HCT116 (cell line): ENCODE measurements around the gene AKAP13. TPM values are rescaled to one million over a fixed set of nuclear protein-coding genes. Genes with fewer than 3 reads are reported as not detected.

ENCODE experiments used
- ATAC-seq: fragments of 200-7000 bp; cut with Tn5 transposase; 2 replicates; pipeline ENCODE4 v1.9.1; 2020; ENCODE audit warnings: mild to moderate bottlenecking, moderate library complexity
- BruUV-seq: library from RNA; stranded (reverse); fragments of 400-500 nt; replicated peaks from 2 replicates; lab custom pipeline; 2021; lab: Mats Ljungman, UMichigan
- CTCF ChIA-PET: fragments of 300-600 bp; sonication (Branson Sonifier 250); formaldehyde crosslinking; loops from one replicate; lab custom pipeline; 2021; ENCODE audit warnings: antibody characterized with exemption; lab: Charles Lee
- POLR2A ChIA-PET: fragments of 300-600, 350-600 bp; sonication (Branson Sonifier 250); formaldehyde crosslinking; loops from one replicate; lab custom pipeline; 2021; ENCODE audit warnings: antibody characterized with exemption; lab: Charles Lee
- RAD21 ChIA-PET, 2 experiments: fragments of 300-600 bp; sonication (Branson Sonifier 250); formaldehyde crosslinking; loops; one replicate each; lab custom pipeline; 2023; ENCODE audit warnings: low total read pairs in 2 of 2; ENCODE audit not compliant: uncharacterized antibody in 2 of 2, unreplicated experiment in 2 of 2, low non-redundant PET in 1 of 2; lab: Charles Lee
- DNase-seq: peaks from one replicate; pipeline ENCODE4 v3.0.0-alpha.2; 2010; ENCODE audit warnings: low read depth, low spot score
- H2AFZ ChIP-seq: fragments of 200-600 bp; shearing (Covaris generic), sonication (generic); 2 replicates; pipeline ENCODE4 v1.6.1; 2017; ENCODE audit warnings: low read depth, mixed run types, mixed read lengths, antibody characterized with exemption, low read length; ENCODE audit not compliant: poor library complexity, severe bottlenecking
- H3K27ac ChIP-seq: 2 replicates; pipeline ENCODE4 v1.5.1; 2012; ENCODE audit warnings: low read depth, low read length
- H3K27me3 ChIP-seq: fragments of 200-600 bp; sonication (generic); 2 replicates; pipeline ENCODE4 v1.6.1; 2016; ENCODE audit warnings: mixed run types, low read length, mixed read lengths; ENCODE audit not compliant: insufficient read depth
- H3K36me3 ChIP-seq, 2 experiments: fragments of 200-500 bp in 1 of 2; fragments of 200-600 bp in 1 of 2; sonication (Bioruptor generic) in 1 of 2; sonication (generic) in 1 of 2; 2 replicates each; pipeline versions ENCODE4 v1.5.1 to v1.6.1; 2014 to 2016; ENCODE audit warnings: low read length in 2 of 2, inconsistent platforms in 1 of 2, mixed read lengths in 1 of 2, mixed run types in 1 of 2; ENCODE audit not compliant: insufficient read depth in 2 of 2, control insufficient read depth in 1 of 2
- H3K4me1 ChIP-seq, 2 experiments: fragments of 200-600 bp in 1 of 2; sonication (generic) in 1 of 2; 2 replicates each; pipeline versions ENCODE4 v1.5.1 to v1.6.1; 2012 to 2017; ENCODE audit warnings: low read length in 2 of 2, inconsistent platforms in 1 of 2, mild to moderate bottlenecking in 1 of 2, mixed read lengths in 1 of 2, mixed run types in 1 of 2, moderate library complexity in 1 of 2; ENCODE audit not compliant: insufficient read depth in 2 of 2, control insufficient read depth in 1 of 2
- H3K4me2 ChIP-seq: fragments of 200-600 bp; sonication (generic); 2 replicates; pipeline ENCODE4 v1.6.1; 2017; ENCODE audit warnings: mixed run types, low read length, mixed read lengths
- H3K4me3 ChIP-seq, 2 experiments: fragments of 200-600 bp in 1 of 2; sonication (generic) in 1 of 2; replicated peaks in 1 of 2; 2 replicates each; pipeline ENCODE4 v1.5.1; 2011 to 2016; ENCODE audit warnings: low read length in 2 of 2, control low read depth in 1 of 2, low read depth in 1 of 2, mild to moderate bottlenecking in 1 of 2, mixed read lengths in 1 of 2, mixed run types in 1 of 2
- H3K79me2 ChIP-seq: fragments of 200-600 bp; sonication (generic); 2 replicates; pipeline ENCODE4 v1.6.1; 2017; ENCODE audit warnings: mild to moderate bottlenecking, mixed run types, low read length, moderate library complexity, mixed read lengths; ENCODE audit not compliant: insufficient read depth
- H3K9ac ChIP-seq: fragments of 200-600 bp; sonication (generic); 2 replicates; pipeline ENCODE4 v1.6.1; 2016; ENCODE audit warnings: low read length, mixed read lengths
- H3K9me2 ChIP-seq: fragments of 200-600 bp; sonication (generic), shearing (Covaris generic); 2 replicates; pipeline ENCODE4 v1.6.1; 2017; ENCODE audit warnings: mixed run types, mild to moderate bottlenecking, moderate library complexity; ENCODE audit not compliant: insufficient read depth
- H3K9me3 ChIP-seq, 2 experiments: fragments of 200-500 bp in 1 of 2; fragments of 200-600 bp in 1 of 2; sonication (Bioruptor generic) in 1 of 2; sonication (generic) in 1 of 2; 2 replicates each; pipeline ENCODE4 v1.6.1; 2014 to 2017; ENCODE audit warnings: low read length in 2 of 2, mixed read lengths in 2 of 2, inconsistent platforms in 1 of 2, low read depth in 1 of 2, mild to moderate bottlenecking in 1 of 2, mixed run types in 1 of 2, moderate library complexity in 1 of 2; ENCODE audit not compliant: control insufficient read depth in 1 of 2, insufficient read depth in 1 of 2
- H4K20me1 ChIP-seq: fragments of 200-600 bp; sonication (generic), shearing (Covaris generic); 2 replicates; pipeline ENCODE4 v1.6.1; 2017; ENCODE audit warnings: mixed run types, mild to moderate bottlenecking, moderate library complexity; ENCODE audit not compliant: insufficient read depth
- CBX3 ChIP-seq: IDR thresholded peaks from 2 replicates; pipeline ENCODE4 v1.6.1; 2012; ENCODE audit warnings: low read depth
- CTCF ChIP-seq, 3 experiments: fragments of 200-600 bp in 1 of 3; sonication (generic) in 1 of 3; IDR thresholded peaks in 2 of 3; conservative IDR thresholded peaks in 1 of 3; 2 replicates each; pipeline ENCODE4 v1.5.1; 2012 to 2017; ENCODE audit warnings: low read depth in 2 of 3, low read length in 2 of 3, antibody characterized with exemption in 1 of 3, borderline replicate concordance in 1 of 3, control low read depth in 1 of 3, mild to moderate bottlenecking in 1 of 3, mixed read lengths in 1 of 3, mixed run types in 1 of 3, moderate library complexity in 1 of 3; ENCODE audit not compliant: insufficient read depth in 1 of 3
- EGR1 ChIP-seq: IDR thresholded peaks from 2 replicates; pipeline ENCODE4 v1.6.1; 2012; ENCODE audit warnings: low read depth
- ELF1 ChIP-seq: IDR thresholded peaks from 2 replicates; pipeline ENCODE4 v1.6.1; 2012; ENCODE audit warnings: low read depth, borderline replicate concordance
- EZH2 ChIP-seq: fragments of 200-600 bp; sonication (generic); IDR thresholded peaks from 2 replicates; pipeline ENCODE4 v1.6.1; 2017; ENCODE audit warnings: antibody characterized with exemption, mixed run types
- EZH2phosphoT487 ChIP-seq: fragments of 200-600 bp; IDR thresholded peaks from 2 replicates; pipeline ENCODE4 v1.6.1; 2018; ENCODE audit warnings: antibody characterized with exemption, borderline replicate concordance
- FOSL1 ChIP-seq: IDR thresholded peaks from 2 replicates; pipeline ENCODE4 v1.6.1; 2012; ENCODE audit warnings: low read depth
- POLR2A ChIP-seq: IDR thresholded peaks from 2 replicates; pipeline ENCODE4 v1.7.0; 2011; ENCODE audit warnings: borderline replicate concordance; ENCODE audit not compliant: insufficient read depth, insufficient read length; ENCODE audit errors: extremely low read depth
- POLR2AphosphoS5 ChIP-seq: IDR thresholded peaks from 2 replicates; pipeline ENCODE4 v1.6.1; 2011; ENCODE audit warnings: mild to moderate bottlenecking, low read depth, low read length, moderate library complexity
- RAD21 ChIP-seq: IDR thresholded peaks from 2 replicates; pipeline ENCODE4 v1.6.1; 2012; ENCODE audit warnings: low read depth, mild to moderate bottlenecking
- REST ChIP-seq: IDR thresholded peaks from 2 replicates; pipeline ENCODE4 v1.6.1; 2012; ENCODE audit warnings: low read depth
- SIN3A ChIP-seq: IDR thresholded peaks from 2 replicates; pipeline ENCODE4 v1.6.1; 2012; ENCODE audit warnings: low read depth
- SRF ChIP-seq: IDR thresholded peaks from 2 replicates; pipeline ENCODE4 v1.6.1; 2012; ENCODE audit warnings: low read depth
- TCF7L2 ChIP-seq: IDR thresholded peaks from 2 replicates; pipeline ENCODE4 v1.7.0; 2011; ENCODE audit warnings: borderline replicate concordance, inconsistent platforms; ENCODE audit not compliant: insufficient read depth, insufficient read length; ENCODE audit errors: extremely low read depth
- YY1 ChIP-seq: IDR thresholded peaks from 2 replicates; pipeline ENCODE4 v1.6.1; 2011; ENCODE audit warnings: low read length, low read depth, moderate library complexity, mild to moderate bottlenecking; ENCODE audit not compliant: insufficient replicate concordance; ENCODE audit errors: extremely low read depth
- ZBTB33 ChIP-seq: IDR thresholded peaks from 2 replicates; pipeline ENCODE4 v1.6.1; 2011; ENCODE audit warnings: mild to moderate bottlenecking, low read length, moderate library complexity; ENCODE audit not compliant: insufficient replicate concordance; ENCODE audit errors: extremely low read depth
- ZNF274 ChIP-seq: fragments of 200-500 bp; sonication (Bioruptor generic); IDR thresholded peaks from 2 replicates; pipeline ENCODE4 v1.6.1; 2014; ENCODE audit warnings: mild to moderate bottlenecking, low read depth, low read length, inconsistent platforms
- intact Hi-C: fragments of 100-400 bp; cut with micrococcal nuclease; formaldehyde crosslinking; loops from 2 replicates; pipeline ENCODE4 v1.10.0; 2022
- total RNA-seq: library from RNA; stranded (reverse); gene quantifications from one replicate; pipeline ENCODE4 v1.2.1, GENCODE V29; 2021; ENCODE audit not compliant: unreplicated experiment

The AKAP13 gene
- total RNA-seq, 1 experiment from 2014 or later: 43.1 TPM

GRCh38 chr15:85412956-85413854, 32.8 kb downstream of the AKAP13 start:
- no TSS peak for BruUV-seq
- TF ChIP-seq RAD21 (peak; percentile 25; the same call in 1 of the 2 replicates), FOSL1 (peak; percentile 95), REST (no peak), SIN3A (peak; percentile 85), CTCF (IDR thresholded peaks at IDR 0.05 in 2 of 3, conservative IDR thresholded peaks at IDR 0.05 in 1 of 3; ENCODE audit: borderline replicate concordance in 1 of 3, insufficient read depth in 1 of 3, low read depth in 2 of 3, low read length in 2 of 3) (0 out of 6 replicates have a peak, but pooled peaks of 1 of the 3 experiments have one; percentile 31), POLR2A (no peak), EZH2phosphoT487 (no peak), ZNF274 (no peak), TCF7L2 (peak; percentile 93), SRF (peak; percentile 64; the same call in 1 of the 2 replicates), ELF1 (no peak), CBX3 (peak; percentile 91), EZH2 (no peak), EGR1 (no peak), ZBTB33 (no peak), POLR2AphosphoS5 (peak; percentile 55), YY1 (peak; percentile 35)

More at GRCh38 chr15:85412956-85413854, 32.8 kb downstream of the AKAP13 start:
- intact Hi-C loops: no loop called here
- Histone ChIP-seq H3K9me3 (no peaks in the 10 kb centered on the region), H3K9me2 (no peaks in the 10 kb centered on the region), H4K20me1 (no peaks in the 10 kb centered on the region), H3K4me1 (peaks cover 36 to 58% of the 10 kb centered on the region in 2 experiments), H3K27me3 (no peaks in the 10 kb centered on the region), H3K27ac (peak overlapping the region; percentile 69), H2AFZ (no peak overlapping the region), H3K36me3 (no peaks in the 10 kb centered on the region), H3K4me3 (peak overlapping the region; percentile 7 to 18; a peak in 3 of 4 replicates), H3K9ac (peak overlapping the region; percentile 50), H3K4me2 (peak overlapping the region; percentile 69), H3K79me2 (peaks cover 86% of the 10 kb centered on the region)
- ChIA-PET RAD21 (interaction anchor here (0.6 to 3.4 kb wide), 5 partner anchors 81 to 230 kb away, joined by 3 to 14 read pairs (median 11); no protein-coding TSS in a partner anchor), POLR2A (interaction anchor here (1.0 to 2.1 kb wide), 6 partner anchors 8 to 111 kb away, joined by 3 to 10 read pairs (median 5); no protein-coding TSS in a partner anchor), CTCF (interaction anchor here (1.0 to 3.6 kb wide), 5 partner anchors 10 to 123 kb away, joined by 3 to 33 read pairs (median 5); no protein-coding TSS in a partner anchor)
- ATAC-seq (peak; percentile 98), DNase-seq (peak; percentile 88)
